AG09309 (cell line): ENCODE results near the gene PLD4.

Source experiments
- DNase-seq: peaks from one replicate; pipeline ENCODE4 v3.0.0-alpha.2; 2010; ENCODE audit warnings: low read depth
- H3K4me3 ChIP-seq: 2 replicates; pipeline ENCODE4 v1.5.1; 2011; ENCODE audit warnings: mild to moderate bottlenecking, low read depth, low read length, moderate library complexity; ENCODE audit not compliant: control insufficient read depth
- TF ChIP-seq, protein P1 (sequence below): IDR thresholded peaks from 2 replicates; pipeline ENCODE4 v1.5.1; 2011; ENCODE audit warnings: mild to moderate bottlenecking, low read depth, low read length, inconsistent platforms; ENCODE audit not compliant: insufficient read depth, control insufficient read depth; ENCODE audit errors: missing control alignments

PLD4 gene, protein sequence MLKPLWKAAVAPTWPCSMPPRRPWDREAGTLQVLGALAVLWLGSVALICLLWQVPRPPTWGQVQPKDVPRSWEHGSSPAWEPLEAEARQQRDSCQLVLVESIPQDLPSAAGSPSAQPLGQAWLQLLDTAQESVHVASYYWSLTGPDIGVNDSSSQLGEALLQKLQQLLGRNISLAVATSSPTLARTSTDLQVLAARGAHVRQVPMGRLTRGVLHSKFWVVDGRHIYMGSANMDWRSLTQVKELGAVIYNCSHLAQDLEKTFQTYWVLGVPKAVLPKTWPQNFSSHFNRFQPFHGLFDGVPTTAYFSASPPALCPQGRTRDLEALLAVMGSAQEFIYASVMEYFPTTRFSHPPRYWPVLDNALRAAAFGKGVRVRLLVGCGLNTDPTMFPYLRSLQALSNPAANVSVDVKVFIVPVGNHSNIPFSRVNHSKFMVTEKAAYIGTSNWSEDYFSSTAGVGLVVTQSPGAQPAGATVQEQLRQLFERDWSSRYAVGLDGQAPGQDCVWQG

DNA sequence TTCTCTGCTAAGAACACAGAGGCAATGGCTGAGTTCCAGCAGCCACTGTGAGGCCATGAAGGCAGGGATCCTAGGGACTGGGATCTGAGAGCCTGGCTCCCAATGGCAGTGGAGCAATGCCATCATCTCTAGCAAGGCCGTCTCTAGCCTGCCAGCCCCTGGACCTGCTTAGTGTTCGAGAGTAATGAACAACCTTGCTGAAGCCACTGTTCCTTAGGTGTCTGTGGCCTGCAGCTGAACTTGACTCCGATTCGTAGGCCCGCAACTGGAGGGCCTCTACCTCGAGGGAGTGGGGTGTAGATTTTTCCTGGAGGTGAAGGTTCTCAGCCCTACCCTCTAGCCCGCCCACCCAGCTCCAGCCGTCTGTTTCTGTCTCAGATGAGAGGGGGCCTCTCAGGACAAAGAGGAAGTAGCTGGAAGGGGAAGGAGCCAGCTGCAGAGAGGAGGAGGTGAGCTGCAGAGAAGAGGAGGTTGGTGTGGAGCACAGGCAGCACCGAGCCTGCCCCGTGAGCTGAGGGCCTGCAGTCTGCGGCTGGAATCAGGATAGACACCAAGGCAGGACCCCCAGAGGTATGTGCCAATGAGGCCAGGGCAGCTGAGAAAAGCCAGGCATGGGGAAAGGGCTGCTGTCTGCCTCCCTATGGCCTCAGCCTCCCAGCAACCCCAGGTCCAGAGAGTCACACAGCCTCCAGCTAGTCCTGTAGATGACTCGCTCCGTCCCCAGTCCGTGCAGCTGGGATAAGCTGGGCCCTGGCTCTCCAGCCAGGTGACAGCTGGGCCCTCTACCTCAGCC lies at the start of gene PLD4:
TSS of gene PLD4 (plus strand) at position 459 of the 793 bp plus-strand sequence. CDS start 2,262 bp downstream, outside the sequence.
- DNase-seq = no peak
- H3K4me3 ChIP-seq = no peak within 1 kb of the TSS
- TF ChIP-seq, protein P1, sequence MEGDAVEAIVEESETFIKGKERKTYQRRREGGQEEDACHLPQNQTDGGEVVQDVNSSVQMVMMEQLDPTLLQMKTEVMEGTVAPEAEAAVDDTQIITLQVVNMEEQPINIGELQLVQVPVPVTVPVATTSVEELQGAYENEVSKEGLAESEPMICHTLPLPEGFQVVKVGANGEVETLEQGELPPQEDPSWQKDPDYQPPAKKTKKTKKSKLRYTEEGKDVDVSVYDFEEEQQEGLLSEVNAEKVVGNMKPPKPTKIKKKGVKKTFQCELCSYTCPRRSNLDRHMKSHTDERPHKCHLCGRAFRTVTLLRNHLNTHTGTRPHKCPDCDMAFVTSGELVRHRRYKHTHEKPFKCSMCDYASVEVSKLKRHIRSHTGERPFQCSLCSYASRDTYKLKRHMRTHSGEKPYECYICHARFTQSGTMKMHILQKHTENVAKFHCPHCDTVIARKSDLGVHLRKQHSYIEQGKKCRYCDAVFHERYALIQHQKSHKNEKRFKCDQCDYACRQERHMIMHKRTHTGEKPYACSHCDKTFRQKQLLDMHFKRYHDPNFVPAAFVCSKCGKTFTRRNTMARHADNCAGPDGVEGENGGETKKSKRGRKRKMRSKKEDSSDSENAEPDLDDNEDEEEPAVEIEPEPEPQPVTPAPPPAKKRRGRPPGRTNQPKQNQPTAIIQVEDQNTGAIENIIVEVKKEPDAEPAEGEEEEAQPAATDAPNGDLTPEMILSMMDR = no peak

DNA sequence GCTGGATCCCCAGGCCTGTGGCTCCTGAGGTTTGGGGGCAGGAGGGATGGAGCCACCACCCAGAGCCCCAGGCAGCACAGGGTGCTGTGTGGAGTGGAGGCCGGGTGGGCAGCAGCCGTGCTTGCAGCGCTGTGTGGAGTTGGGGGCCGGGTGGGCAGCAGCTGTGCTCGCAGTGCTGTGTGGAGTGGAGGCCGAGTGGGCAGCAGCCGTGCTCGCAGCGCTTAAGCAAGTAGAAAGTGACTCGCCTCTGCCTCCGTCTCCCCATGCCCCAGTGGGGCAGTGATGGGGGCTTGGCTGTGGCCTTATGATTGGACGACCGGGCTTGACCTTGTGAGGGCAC lies 49.3 kb upstream of the PLD4 start:
- TF ChIP-seq, protein P1 = no peak
- DNase-seq = no peak
- H3K4me3 ChIP-seq = no peak overlapping the region

DNA sequence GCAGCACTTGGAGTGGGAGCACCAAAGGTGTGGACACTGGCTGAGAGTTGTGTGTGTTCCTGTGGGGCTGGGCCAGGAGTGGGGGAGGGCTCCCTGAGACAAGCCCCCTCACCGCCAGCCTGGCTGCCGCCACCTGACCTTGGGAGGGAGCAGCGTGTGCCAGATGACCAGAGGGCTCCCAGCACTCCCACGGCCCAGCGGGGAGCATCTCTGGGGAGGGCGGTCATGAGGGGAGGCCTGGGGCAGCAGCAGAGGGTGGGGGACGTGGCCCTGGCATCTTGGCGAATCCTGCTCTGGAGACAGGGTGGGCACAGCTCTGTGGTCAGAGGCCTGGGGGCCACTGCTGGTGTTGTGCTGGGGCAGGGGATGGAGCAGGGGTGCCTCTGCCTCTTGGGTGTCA lies 48.9 kb upstream of the PLD4 start:
- TF ChIP-seq, protein P1 = no peak
- H3K4me3 ChIP-seq = no peak overlapping the region
- DNase-seq = no peak

DNA sequence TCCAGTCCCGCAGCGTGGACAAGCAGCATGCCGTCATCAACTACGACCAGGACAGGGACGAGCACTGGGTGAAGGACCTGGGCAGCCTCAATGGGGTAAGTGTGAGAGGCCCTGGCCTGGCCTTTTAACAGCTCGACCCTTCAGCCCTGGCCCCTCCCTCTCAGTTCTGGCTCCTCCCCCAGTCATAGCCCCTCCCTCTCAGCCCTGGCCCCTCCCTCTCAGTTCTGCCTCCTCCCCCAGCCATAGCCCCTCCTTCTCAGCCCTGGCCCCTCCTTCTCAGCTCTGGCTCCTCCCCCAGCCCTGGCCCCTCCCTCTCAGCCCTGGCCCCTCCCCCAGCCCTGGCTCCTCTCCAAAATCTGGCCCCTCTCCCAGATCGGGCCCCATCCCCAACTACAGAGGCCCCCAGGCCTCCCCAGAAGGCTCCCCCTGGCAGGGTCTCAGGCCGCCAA lies 48.4 kb upstream of the PLD4 start:
- TF ChIP-seq, protein P1 = no peak
- H3K4me3 ChIP-seq = no peak overlapping the region
- no peak for DNase-seq

DNA sequence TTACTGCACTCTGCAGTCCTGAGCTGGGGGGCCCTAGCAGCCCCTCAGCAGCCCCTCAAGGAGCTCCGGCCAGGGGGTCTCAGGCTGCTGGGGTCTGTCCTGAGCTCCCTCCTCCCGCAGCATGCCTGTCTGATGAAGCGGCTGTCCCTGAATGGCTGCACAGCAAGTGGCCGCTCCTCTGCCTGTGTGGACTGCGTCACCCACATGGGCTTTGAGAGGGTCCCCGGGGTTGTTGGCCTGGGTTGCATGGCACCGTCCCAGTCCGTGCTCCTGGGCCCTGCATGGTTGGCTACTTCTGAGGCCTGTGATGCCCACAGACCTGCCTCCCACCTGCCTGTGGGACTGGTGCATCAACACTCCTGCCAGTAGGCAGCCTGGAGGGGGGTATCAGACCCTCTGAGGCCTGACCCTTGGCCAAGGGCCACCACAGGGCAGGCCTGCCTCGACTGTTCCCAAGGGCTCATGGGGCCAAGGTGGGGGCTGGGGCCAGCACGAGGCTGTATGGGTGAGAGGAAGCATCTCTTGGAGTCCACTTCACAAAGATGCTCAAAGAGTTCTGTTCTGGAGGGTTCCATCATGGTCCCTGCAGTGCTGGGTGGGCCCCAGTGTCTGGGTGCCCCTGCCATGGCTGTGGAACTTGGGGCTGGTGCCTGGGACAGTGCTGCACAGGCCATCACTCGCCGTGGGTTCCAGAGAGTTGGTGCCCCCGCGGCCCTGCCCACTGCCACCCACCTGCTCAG lies 47.4 kb upstream of the PLD4 start:
- DNase-seq = no peak
- no peak overlapping the region for H3K4me3 ChIP-seq
- TF ChIP-seq, protein P1 = no peak

DNA sequence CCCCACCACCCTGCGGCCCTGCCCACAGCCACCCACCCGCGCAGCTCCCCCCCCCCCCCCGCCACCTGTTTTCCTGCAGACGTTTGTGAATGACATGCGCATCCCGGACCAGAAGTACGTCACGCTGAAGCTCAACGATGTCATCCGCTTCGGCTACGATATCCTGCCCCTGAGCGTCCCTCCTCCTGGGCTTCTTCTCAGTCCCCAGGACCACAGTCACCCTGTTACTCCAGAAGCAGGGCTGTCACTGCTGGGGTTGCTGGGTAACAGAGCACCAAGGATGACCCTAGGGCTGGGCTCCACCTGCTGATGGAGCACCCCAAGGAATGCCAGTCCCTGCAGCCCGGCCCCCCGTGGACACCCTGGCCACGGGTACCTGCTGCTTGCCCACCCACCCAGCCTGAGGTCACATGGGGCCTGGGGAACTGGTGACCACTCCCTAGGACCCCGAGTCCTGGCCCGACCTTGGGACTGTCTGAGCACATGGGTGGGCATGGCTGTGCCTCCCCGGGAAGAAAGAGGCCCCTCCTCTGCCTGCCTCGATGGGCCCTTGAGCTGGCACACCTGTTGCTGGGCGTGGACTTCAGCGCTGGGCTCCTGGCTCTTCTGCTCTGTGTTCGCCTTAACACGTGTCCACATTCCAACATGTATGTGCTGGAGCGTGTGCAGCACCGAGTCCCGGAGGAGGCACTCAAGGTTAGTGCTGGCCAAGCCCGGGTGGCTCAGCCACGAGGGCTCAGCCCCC lies 46.7 kb upstream of the PLD4 start:
- no peak for DNase-seq
- H3K4me3 ChIP-seq = no peak overlapping the region
- TF ChIP-seq, protein P1 = no peak
